Measurements from ENCODE around the gene EML1. TPM values are rescaled to one million over a fixed set of nuclear protein-coding genes. Genes with fewer than 3 reads are reported as not detected.
A peak's percentile ranks its signal among the peaks of the same experiment; 100 is the strongest.

Gene EML1
- total RNA-seq, 2 donors from 2014 or later: 28.3 to 30.2 TPM

- TF ChIP-seq CTCF (IDR thresholded peaks at IDR 0.05): no peak
- Histone ChIP-seq H3K27ac (no peak overlapping the region), H3K4me3 (no peak overlapping the region), H3K4me1 (peaks cover 0 to 13% of the 10 kb centered on the region in 2 donors), H3K27me3 (no peaks in the 10 kb centered on the region), H3K36me3 (no peaks in the 10 kb centered on the region), H3K9me3 (no peaks in the 10 kb centered on the region)
- DNase-seq (ENCODE audit: low spot score): no peak
Observed at GRCh38 chr14:99968941-99969340, 175.7 kb downstream of the EML1 start.

DNA sequence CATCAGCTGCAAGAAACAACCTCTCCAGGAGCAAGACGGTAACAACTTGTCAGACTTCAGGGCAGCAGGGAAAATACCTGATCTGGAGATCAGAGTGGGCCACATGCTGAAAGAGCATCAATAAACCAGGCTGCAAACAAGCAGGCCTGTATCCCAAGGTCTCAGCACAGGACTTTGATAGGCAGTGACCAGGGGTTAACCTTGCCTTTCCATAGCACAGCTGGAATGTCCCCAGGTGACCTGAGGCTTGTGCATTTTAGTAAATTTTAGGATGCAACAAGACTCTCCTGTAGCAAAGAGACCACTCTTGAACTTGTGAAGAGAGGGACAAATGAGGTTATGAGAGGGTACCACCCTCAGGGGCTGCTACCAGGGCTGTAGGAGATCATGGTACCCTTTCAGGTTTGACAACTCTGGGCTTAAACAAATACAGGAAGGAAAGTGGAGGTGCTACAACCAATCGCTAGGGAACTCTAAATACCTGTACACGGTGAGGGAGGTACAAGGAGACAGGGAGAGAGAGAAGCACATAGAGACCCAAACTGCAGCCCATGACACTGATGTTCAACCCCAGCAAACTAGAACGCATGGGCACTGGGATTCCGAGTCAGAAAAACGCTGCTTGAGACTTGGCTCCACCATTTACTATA, 176.6 kb downstream of the EML1 start:
- TF ChIP-seq CTCF (IDR thresholded peaks at IDR 0.05): no peak
- Histone ChIP-seq H3K27ac (no peak overlapping the region), H3K4me3 (no peak overlapping the region), H3K4me1 (peaks cover 0 to 13% of the 10 kb centered on the region in 2 donors), H3K9me3 (peaks cover 0 to under 1% of the 10 kb centered on the region in 2 donors), H3K27me3 (no peaks in the 10 kb centered on the region), H3K36me3 (no peaks in the 10 kb centered on the region)
- no peak for DNase-seq (ENCODE audit: low spot score)

- TF ChIP-seq CTCF (IDR thresholded peaks at IDR 0.05): no peak
- Histone ChIP-seq H3K4me3 (peak overlapping the region; percentile 91 to 92), H3K27ac (peak overlapping the region; percentile 82 to 84), H3K4me1 (peaks cover 0 to 13% of the 10 kb centered on the region in 2 donors), H3K27me3 (no peaks in the 10 kb centered on the region), H3K36me3 (no peaks in the 10 kb centered on the region), H3K9me3 (peaks cover 0 to 10% of the 10 kb centered on the region in 2 donors)
- peak; percentile 73 for DNase-seq (ENCODE audit: low spot score)
Observed at GRCh38 chr14:99971087-99971940, 178.1 kb downstream of the EML1 start.

GRCh38 chr14:99971941-99972747, 178.9 kb downstream of the EML1 start:
- Histone ChIP-seq H3K27me3 (no peaks in the 10 kb centered on the region), H3K9me3 (peaks cover 0 to 10% of the 10 kb centered on the region in 2 donors), H3K27ac (peak overlapping the region; percentile 65 to 77), H3K36me3 (no peaks in the 10 kb centered on the region), H3K4me3 (peak overlapping the region; percentile 91 to 92), H3K4me1 (peaks cover 0 to 13% of the 10 kb centered on the region in 2 donors)
- no peak for TF ChIP-seq CTCF (IDR thresholded peaks at IDR 0.05)
- no peak for DNase-seq (ENCODE audit: low spot score)

GRCh38 chr14:99972748-99973466, 179.7 kb downstream of the EML1 start:
- H3K9me3 ChIP-seq: peaks cover 0 to 10% of the 10 kb centered on the region in 2 donors
- DNase-seq (ENCODE audit: low spot score): no peak
- TF ChIP-seq CTCF (IDR thresholded peaks at IDR 0.05): no peak
- peaks cover 0 to 13% of the 10 kb centered on the region in 2 donors for H3K4me1 ChIP-seq
- peak overlapping the region in 1 of 2 donors; percentile 77 for H3K27ac ChIP-seq
- H3K4me3 ChIP-seq: peak overlapping the region; percentile 91 to 92
- H3K27me3 ChIP-seq: no peaks in the 10 kb centered on the region
- no peaks in the 10 kb centered on the region for H3K36me3 ChIP-seq
